Fibroblast of skin of right quadriceps (primary cell): Measurements from ENCODE around the gene PDIA6.
"Not testable (repeated sequence)": the region's sequence is repeated elsewhere in the genome, so short reads cannot be mapped to it uniquely, and the experiment has no call there.

Source experiments
- DNase-seq: peaks from one replicate; pipeline ENCODE4 v3.0.0-alpha.2; 2013

PDIA6 gene

GRCh38 chr2:10832203-10832936 lies 19.8 kb upstream of the PDIA6 start:
- DNase-seq = peak; percentile 63

DNA sequence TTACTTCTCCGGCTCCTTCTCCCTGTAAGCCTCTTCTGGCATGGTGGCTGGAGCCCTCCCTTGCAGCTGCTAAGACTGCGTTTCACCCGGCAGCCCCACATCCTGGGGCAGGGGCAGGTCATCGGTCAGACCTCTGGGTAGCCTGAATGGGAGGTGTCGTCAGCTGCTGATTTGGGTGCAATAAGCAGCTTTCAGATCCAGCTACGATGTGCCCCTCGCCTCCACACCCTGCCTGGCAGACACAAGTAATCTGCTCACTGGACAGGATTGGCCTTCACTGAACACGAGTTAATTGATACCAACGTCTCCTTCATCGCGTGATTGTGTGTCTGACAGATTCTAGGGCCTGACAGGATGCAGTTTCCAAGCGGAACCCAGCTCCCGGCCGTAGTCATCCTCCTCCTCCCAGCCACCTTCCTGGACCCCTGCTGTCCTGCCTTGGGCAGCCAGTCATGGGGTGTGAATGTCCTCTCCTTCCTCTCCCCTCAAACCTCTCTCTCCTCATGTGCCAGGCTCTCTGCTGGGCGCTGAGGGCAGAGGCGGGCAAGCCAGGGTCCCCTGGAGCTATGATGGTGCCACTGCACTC lies 18.9 kb upstream of the PDIA6 start:
- no peak for DNase-seq

DNA sequence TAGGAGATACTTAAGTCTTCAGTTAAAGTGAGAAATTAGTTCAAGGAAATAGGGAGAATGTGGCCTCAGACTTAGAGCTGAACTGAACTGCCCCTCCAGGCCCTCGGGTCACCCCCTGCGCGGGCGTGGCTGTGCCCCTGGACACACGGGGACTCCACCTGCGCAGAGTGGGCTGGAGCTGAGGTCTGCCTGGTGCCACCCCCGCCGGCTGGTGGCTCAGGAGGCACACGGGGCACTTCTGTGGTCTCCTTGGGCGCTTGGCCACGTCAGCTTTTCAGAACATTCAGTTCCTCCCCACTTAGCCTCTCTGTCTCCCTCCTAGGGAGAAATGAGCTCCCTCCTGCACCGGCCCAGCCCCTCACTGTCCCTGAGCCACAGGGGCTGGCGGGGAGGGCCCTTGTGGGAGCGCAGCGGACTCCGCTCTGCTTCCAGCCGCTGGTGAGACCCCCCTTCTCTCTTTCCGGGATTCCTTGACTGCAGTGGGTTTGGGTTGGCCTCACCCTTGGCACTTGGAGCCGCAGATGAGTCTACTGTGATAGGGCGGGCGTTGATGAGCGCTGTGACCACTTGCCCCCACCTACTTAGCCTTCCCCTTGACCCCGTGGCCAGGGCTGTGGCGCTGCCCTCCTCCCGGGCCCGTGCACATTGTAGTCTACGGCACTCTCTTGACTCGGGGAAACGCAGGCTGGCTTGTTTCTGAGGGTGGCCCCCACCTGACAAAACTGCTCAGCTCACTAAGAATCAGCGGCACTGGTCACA lies 18.2 kb upstream of the PDIA6 start:
- DNase-seq = no peak

GRCh38 chr2:10830203-10830602 lies 17.6 kb upstream of the PDIA6 start:
- DNase-seq = no peak

GRCh38 chr2:10829299-10829698 lies 16.7 kb upstream of the PDIA6 start:
- no peak for DNase-seq

GRCh38 chr2:10828346-10828745 lies 15.8 kb upstream of the PDIA6 start:
- DNase-seq = no peak

DNA sequence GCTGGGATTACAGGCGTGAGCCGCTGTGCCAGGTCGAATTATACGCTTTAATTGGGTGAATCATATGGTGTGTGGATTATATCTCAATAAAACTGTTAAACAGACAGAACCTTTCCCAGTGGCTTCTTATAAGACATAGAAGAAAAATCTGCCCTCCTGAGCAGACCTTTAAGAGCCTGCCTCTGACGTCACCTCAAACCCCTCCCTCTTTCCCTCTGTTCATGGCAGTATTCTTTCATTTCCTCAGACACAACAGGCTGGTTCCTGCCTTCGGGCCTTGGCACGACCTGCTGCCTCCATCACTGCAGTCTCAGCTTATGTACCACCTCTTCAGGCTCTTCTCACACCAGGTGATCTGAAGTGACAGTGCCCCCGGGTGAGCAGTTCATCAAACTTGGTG lies 14.0 kb upstream of the PDIA6 start:
- DNase-seq = no peak

GRCh38 chr2:10826026-10826425 lies 13.4 kb upstream of the PDIA6 start:
- no peak for DNase-seq

- DNase-seq = no peak
These were observed 11.6 kb upstream of the PDIA6 start for GRCh38 chr2:10824191-10824590.

DNA sequence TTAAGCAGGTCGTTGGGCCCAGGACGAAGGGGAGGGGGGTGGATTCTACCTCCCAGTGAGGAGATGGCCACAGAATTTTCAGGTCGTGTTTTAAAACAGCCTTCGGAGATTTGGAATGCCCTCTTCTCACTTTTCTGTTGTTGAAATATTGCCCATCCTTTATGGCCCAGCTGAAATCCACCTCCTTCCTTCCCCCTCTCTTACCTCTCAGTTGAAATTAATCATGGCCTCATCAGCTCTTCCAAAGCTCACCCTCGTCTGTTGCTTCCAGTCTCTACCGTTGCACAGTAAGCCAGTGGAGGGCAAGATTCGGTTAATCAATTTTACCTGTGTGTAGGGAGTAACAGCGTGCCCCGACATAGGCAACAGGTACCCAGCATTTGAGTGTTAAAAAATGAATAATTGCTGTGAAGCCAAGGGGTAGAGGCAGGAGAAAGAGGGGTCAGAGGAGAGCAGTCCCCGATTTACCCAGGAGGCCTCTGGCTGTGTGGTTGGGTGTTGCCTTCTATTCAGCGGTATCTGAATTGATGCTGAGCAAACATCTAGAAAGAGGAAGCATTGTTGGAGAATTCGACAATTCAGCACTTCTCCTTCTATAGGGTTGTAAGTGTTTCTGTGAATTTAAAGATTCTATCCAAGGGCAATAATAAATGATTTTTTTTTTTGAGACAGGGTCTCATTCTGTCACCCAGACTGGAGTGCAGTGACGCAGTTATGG lies 8.6 kb upstream of the PDIA6 start:
- DNase-seq = no peak

GRCh38 chr2:10820562-10820961 lies 8.0 kb upstream of the PDIA6 start:
- DNase-seq = no peak

- DNase-seq = no peak
These were observed 7.2 kb upstream of the PDIA6 start for GRCh38 chr2:10819714-10820314.

DNA sequence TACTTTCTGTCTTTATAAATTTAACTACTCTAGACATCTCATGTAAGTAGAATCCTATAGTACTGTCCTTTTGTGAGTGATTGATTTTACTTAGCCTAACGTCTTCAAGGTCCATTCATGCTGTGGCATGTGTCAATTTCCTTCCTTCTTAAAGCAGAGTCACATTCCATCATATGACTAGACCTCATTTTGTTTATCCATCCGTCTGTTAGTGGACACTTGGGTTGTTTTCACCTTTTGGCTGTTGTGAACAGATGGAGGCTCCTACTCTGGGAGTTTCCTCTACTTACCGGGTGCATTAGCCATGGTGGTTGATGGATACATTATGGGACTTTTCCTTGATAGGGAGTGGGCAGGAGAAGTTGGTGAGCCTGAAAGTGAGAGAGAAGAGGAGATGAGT lies 6.4 kb upstream of the PDIA6 start:
- DNase-seq = no peak

- not testable (repeated sequence) for DNase-seq
These were observed 5.7 kb upstream of the PDIA6 start for GRCh38 chr2:10818305-10818704.

GRCh38 chr2:10817413-10817812 lies 4.8 kb upstream of the PDIA6 start:
- DNase-seq = no peak

DNA sequence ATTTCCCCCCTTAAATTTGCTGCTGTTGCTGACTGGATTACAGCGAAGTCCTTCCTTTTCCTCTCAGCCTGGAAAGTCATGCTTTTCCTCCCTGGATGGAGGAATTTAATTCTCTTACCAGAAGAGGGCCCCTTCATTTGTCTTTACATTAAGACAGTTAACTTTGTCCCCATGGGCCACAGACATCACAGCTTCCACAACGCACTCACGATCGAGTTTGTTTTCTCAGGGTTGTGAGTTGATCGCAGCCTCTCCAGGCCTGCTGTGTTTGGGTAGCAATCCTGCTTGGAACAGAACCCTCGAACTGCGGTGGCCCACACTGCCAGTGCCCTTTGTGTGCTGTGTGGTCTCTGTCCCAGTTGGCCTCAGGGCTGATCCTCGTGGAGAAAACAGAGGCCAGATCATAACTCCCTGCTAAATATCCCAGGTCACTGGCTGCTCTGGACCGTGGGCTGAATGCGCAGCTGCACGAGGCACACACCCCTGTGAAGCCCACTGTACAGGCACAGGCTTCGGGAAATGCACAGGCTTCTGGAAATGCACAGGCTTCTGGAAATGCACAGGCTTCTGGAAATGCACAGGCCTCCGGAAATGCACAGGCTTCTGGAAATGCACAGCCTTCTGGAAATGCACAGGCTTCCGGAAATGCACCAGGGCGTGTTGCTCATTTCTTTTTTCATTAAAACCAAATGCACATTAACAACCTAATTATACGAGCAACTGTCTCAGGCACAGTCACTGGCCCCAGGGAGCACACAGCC lies 2.2 kb upstream of the PDIA6 start:
- DNase-seq = peak; percentile 18

DNA sequence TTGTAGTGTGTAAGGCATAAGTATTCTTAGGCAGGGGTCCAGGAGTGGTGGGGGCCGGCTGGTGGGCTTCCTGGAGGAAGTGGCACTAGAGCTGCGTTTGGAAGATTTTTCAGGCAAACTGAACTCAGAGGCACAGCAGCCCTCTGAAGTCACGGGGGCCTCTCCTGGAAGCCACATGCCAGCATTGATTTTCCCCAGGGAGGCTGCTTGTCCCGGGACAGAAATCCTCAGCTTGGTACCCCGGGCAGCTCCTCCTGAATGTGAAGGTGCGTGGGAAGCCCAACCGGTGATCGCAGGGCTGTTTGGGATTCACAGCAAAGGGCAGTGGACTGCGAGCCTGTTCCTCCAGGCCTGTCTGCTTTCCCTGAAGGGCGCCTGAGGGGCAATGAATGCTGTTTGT lies 1.6 kb upstream of the PDIA6 start:
- no peak for DNase-seq

GRCh38 chr2:10813163-10814138 lies 866 bp upstream of the PDIA6 start:
- DNase-seq = not testable (repeated sequence)

- no peak for DNase-seq
These were observed 1.1 kb downstream of the PDIA6 start for GRCh38 chr2:10811517-10811916.

DNA sequence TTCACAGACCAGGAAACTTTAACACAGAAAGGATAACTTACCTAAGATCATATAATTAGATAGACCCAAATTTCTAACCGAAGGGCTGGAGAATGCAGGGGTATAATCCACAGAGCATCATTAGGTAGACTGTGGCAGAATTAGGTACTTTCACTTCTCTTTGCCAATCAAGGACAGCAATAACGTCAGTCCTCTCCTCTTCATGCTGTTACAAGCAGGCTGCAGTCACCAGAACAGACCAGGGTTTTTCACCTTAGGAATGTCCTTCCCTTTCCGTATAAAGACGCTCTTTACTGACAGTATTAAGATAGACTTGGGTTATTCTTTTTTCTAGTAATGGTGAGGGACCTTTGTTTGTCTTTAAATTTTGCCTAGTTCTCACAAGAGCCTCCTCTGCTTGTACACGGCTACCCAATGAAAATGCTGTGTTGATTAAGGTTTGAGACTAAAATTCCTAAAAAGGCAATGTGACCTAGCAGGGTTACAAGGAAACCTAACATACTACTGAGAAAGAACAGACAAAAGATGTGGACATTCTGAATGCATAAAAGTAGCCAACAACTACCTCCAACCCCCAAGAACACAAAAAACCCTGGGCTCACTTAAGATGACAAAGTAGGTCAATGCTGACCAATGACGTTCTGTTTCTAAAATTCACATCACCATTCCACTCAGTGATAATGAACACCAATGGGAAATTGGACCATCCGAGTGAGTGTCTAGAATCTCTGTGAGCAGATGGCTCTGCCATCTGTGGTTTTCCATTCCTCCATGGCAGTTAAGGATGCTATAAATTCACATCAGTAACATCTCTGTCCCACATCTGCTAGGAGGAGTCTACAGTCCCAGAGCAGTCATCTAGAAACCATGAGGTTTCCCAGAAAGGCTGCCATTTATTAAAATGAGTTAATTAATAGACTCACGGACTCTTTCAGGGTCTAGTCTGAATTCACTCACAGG lies 2.1 kb downstream of the PDIA6 start:
- DNase-seq = peak; percentile 28
